NCI-H1105 treated with DMSO at 0.1 percent for 48 hours (cell line): ENCODE data around the gene AK8.
"Not testable (repeated sequence)": the region's sequence is repeated elsewhere in the genome, so short reads cannot be mapped to it uniquely, and the experiment has no call there.

Source experiments
- DNase-seq: peaks from one replicate; lab custom pipeline; 2025; lab: John Stamatoyannopoulos, UW

The AK8 gene

DNA sequence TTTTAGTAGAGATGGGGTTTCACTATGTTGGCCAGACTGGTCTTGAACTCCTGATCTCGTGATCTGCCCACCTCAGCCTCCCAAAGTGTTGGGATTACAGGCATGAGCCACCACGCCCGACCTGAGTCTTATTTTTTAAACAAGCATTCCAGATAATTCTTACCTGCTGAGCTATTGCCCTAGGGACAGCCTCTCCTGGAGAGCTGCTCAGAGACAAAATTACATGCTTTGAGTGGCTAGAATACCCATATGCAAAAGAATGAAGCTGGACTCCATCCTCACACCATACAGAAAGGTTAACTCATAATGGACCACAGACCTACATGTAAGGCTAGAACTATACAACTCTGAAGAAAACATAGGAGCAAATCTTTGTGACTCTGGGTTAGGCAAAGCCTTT lies 166.2 kb downstream of the AK8 start:
- no peak for DNase-seq

- DNase-seq = not testable (repeated sequence)
These were observed 166.9 kb downstream of the AK8 start for GRCh38 chr9:132711152-132711551.

DNA sequence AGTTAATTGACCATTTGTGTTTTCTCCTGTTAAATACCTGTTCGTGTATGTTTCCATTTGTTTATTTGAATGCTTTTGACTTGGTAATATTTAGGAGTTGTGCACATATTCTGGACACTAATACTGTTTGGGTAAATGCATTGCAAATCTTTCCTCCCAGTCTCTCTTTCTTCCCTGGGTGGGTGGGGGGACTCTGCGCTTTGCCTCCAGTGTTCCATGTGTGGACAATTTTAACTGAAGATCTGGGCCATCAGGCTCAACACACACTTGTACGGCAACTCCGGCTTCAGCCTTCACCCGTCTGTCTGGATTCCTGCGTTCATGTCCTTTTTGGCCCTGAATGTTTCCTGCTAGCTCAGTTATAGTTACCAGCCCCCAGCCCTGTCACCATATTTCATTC lies 167.8 kb downstream of the AK8 start:
- no peak for DNase-seq

DNA sequence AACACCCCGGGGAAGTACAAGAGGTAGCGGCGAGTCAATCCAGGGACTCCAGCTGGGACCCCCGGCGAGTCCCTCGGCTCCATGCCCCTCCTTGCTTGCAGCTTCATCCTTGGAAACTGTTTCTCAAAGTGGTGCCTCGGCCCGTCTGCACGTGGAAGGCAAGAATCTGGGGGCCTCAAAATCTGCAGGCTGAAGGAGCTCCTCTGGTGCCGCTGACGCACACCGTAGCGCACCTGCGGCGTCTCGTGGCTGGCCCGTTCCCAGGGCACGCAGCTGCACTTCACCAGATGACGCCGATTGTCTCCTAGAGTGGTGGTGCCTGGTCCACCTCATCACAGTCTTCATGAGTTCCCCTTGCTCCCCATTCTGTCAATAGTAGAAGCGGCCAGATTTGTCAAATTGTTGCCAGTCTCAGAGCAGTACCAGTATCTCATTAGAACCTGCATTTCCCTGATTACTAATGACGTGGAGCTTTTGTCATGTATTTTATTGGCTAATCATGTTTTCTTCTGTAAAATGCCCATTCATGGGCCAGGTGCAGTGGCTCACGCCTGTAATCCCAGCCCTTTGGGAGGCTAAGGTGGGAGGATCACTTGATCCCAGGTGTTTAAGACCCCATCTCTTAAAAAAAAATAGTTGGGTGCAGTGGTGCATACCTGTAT lies 169.2 kb downstream of the AK8 start:
- no peak for DNase-seq

DNA sequence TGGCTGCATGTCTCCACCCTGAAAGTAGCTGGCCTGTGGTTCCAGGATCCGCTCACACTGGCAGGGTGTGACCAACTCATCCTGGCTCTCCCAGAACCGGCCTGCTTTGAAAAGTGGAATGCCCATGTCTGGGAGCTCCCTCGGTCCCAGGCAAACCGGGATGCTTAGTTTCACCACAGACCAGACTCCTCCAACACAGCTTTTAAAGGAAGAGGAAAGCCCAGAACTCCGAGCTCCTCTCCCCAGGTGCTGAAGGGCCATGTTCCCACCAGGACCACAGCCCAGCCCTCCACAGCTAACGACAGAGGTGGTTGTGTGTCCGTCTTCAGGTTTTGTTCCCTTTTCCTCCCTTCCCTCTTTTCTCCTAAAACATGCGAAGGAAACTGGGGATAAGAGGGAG lies 169.8 kb downstream of the AK8 start:
- no peak for DNase-seq

- DNase-seq = no peak
These were observed 174.7 kb downstream of the AK8 start for GRCh38 chr9:132703336-132703735.

DNA sequence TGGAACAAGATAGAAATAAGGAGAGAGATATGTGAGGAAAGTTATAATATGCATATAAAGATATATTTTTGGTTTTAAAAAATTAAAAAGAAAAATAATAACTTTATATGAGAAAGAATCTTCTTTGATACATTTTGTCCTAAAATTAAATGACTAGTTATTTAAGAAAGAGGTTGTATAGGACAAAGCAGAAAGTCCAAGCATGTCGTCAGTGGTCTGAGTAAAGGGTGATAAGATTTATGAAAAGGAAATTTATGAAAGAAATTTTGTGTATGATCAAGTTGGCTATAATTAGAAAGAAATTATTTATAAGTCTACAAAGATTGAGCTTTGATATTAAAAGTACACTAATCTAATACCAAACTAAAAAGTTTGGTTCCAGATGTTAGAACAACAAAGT lies 175.8 kb downstream of the AK8 start:
- DNase-seq = no peak

- DNase-seq = no peak
These were observed 178.1 kb downstream of the AK8 start for GRCh38 chr9:132699956-132700355.

DNA sequence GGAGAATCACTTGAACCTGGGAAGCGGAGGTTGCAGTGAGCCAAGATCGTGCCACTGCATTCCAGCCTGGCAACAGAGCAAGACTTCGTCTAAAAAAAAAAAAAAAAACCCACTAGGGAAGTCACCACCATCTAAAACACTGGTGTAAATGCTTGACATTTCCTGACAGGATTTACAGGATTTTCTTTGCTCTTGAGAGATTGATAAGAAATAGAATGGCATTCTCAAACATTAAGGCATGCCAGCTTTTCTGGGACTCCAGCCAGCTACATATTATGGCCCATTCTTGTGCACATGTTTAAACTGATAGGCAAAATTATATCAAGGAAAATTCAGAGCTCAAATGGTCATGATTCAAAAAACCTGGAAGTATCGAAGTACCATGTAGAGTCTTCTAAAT lies 179.1 kb downstream of the AK8 start:
- no peak for DNase-seq

DNA sequence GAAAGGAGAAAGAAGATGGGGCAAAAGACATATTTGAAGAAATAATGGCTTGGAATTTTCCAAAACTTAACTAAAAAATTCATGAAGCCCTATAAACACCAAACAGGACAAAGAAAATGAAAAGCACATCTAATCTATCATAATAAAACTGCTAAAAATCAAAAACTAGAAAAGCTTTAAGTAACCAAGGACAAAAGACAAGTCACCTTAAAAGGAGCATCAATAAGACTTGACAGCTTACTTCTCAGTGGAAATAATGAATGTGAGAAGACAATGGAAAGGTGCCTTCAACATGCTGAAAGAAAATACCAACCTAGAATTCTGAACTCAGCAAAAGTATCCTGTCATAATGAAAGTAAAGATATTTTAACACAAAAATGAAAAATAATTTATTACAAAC lies 180.9 kb downstream of the AK8 start:
- DNase-seq = no peak

GRCh38 chr9:132694144-132694543 lies 183.9 kb downstream of the AK8 start:
- no peak for DNase-seq

- no peak for DNase-seq
These were observed 187.4 kb downstream of the AK8 start for GRCh38 chr9:132690696-132691095.

DNA sequence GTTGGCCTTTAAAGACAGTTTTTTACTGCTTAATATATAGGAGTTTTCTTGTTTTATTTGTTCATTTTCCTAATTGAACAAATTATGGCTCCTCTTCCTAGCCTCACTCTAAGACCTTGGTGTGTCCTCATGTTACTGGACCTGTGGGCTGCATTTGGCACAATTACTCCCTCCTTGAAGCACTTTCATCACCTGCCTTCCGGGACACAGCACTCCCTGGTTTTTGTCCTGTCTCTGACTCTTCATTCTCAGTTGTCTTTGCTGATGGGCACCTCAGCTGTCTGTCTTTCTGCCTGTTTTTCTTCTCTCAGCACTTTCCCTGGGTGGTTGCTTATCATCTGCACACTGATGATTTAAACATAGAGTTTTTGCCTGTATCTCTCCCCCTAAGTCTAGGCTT lies 194.2 kb downstream of the AK8 start:
- DNase-seq = no peak

DNA sequence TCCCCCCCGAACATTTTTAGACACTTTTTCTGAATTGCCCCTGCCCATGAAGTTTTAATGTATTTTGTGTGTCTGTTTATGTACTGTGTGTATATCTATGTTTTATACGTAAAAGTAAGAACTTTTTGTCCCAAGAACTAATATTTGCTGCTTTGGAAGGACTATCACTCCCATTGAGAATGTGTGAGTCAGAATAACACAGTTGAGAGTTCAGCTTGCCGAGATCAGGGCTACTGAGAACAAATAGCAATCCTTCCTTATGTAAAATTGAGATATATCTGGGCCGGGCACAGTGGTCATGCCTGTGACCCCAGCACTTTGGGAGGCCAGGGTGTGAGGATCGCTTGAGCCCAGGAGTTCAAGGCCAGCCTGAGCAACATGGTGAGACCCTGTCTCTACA lies 196.5 kb downstream of the AK8 start:
- no peak for DNase-seq

- DNase-seq = no peak
These were observed 198.0 kb downstream of the AK8 start for GRCh38 chr9:132679946-132680625.

GRCh38 chr9:132677976-132678375 lies 200.1 kb downstream of the AK8 start:
- no peak for DNase-seq
